Tibial nerve (tissue), 4 donors: ENCODE data around the gene LYPD3. TPM values are rescaled to one million over a fixed set of nuclear protein-coding genes. Genes with fewer than 3 reads are reported as not detected.
A peak's percentile ranks its signal among the peaks of the same experiment; 100 is the strongest.

Source experiments
- DNase-seq, 2 donors: peaks; one replicate each; pipeline ENCODE4 v3.0.0-alpha.2; 2019; ENCODE audit warnings: low spot score in 2 of 2
- H3K27ac ChIP-seq, 4 donors: fragments of 200-600 bp; sonication (generic) in 3 of 4; one replicate each; pipeline ENCODE4 v1.5.1; 2017 to 2019; ENCODE audit warnings: mild to moderate bottlenecking in 1 of 4
- H3K27me3 ChIP-seq, 2 donors: fragments of 200-600 bp; sonication (generic) in 1 of 2; one replicate each; pipeline versions ENCODE4 v1.5.1 to v1.6.0; 2017 to 2019
- H3K36me3 ChIP-seq, 3 donors: fragments of 200-600 bp; sonication (generic); one replicate each; pipeline ENCODE4 v1.5.1; 2018 to 2019
- H3K4me1 ChIP-seq, 4 donors: fragments of 200-600 bp; sonication (generic) in 3 of 4; one replicate each; pipeline ENCODE4 v1.5.1; 2017 to 2019
- H3K4me3 ChIP-seq, 4 donors: fragments of 200-600 bp; sonication (generic) in 3 of 4; one replicate each; pipeline ENCODE4 v1.5.1; 2017 to 2019; ENCODE audit warnings: mild to moderate bottlenecking in 1 of 4, moderate library complexity in 1 of 4
- H3K9me3 ChIP-seq, 4 donors: fragments of 200-600 bp; sonication (generic) in 3 of 4; one replicate each; pipeline ENCODE4 v1.5.1; 2017 to 2019
- CTCF ChIP-seq, 5 experiments: fragments of 200-600 bp in 3 of 5; fragments of 450-650 bp in 2 of 5; sonication (generic) in 3 of 5; IDR thresholded peaks; one replicate each; pipeline ENCODE4 v1.5.1; 2016 to 2019; ENCODE audit warnings: antibody characterized with exemption in 5 of 5, mild to moderate bottlenecking in 3 of 5, moderate library complexity in 2 of 5
- EP300 ChIP-seq, 2 donors: sonication (generic); formaldehyde crosslinking; IDR thresholded peaks; one replicate each; pipeline ENCODE4 v1.6.1; 2017; ENCODE audit warnings: antibody characterized with exemption in 2 of 2, mild to moderate bottlenecking in 1 of 2
- POLR2A ChIP-seq, 2 donors: fragments of 450-650 bp; IDR thresholded peaks; one replicate each; pipeline ENCODE4 v1.6.1; 2017; ENCODE audit warnings: antibody characterized with exemption in 2 of 2, mild to moderate bottlenecking in 2 of 2, moderate library complexity in 2 of 2
- WGBS, 2 donors: methylation state at CpG; one replicate each; pipeline ENCODE4 v1.1.5; 2018; 5-methylcytosine and 5-hydroxymethylcytosine counted together
- total RNA-seq, 4 donors: library from RNA; depleted of rRNA; stranded (reverse); fragments of >200 nt; gene quantifications; one replicate each; pipeline ENCODE4 v1.1.0, GENCODE V29; 2016

The LYPD3 gene
- total RNA-seq, 4 donors from 2014 or later = 0.42 to 0.44 TPM; not detected in 2

DNA sequence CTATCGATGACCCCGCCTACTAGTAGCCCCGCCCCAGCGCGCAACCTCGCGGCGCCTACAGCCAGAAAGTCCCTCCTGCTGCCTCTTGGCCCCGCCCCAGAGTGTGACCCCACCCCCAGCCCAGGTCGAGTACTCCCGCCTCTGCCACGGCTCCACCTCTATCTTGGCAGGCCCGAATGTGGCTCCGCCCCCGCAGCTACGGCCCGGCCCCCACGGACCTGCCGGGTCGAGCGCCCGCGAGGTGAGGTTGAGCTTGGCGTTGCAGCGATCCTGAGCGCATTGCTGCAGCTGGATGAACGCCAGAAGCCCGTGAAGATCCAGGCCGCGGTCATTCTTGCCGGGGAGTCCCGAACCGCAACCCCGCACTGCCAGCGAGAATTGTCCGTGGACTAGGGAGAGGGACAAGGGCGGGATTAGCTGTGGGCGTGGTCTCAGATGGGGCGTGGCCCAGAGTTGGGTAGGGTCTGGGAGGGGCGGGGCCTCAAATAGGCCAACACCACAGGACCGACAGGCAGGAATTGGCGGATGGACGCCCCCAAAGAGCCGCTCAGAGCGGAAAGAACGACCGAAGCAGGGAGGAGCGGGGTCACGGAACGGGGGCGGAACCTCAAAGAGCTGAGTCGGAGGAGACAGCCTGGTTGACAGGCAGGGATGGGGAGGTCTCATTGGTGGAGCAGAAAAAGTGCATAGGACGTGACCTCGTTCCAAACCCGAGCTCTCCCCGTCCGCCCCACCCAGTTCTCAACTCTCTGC, 1.9 kb downstream of the LYPD3 start:
- H3K4me3 ChIP-seq = peak overlapping the region; percentile 50 to 80 (median 64)
- no peaks in the 10 kb centered on the region for H3K27me3 ChIP-seq
- H3K36me3 ChIP-seq = peaks cover 0 to 8% (median 0%) of the 10 kb centered on the region in 3 donors
- peak overlapping the region; percentile 84 to 98 (median 92) for H3K27ac ChIP-seq
- H3K9me3 ChIP-seq = no peaks in the 10 kb centered on the region
- peaks cover 0 to 22% (median 6%) of the 10 kb centered on the region in 4 donors for H3K4me1 ChIP-seq
- TF ChIP-seq CTCF (IDR thresholded peaks at IDR 0.05) (peak in 1 of 5 experiments; percentile 14), POLR2A (IDR thresholded peaks at IDR 0.05) (peak; percentile 9 to 70), EP300 (IDR thresholded peaks at IDR 0.05) (peak in 1 of 2 donors; percentile 82)
- 0% methylated on average over 24 to 42 of the region's 57 CpGs for WGBS, 2 donors
- peak; percentile 96 to 99 for DNase-seq

GRCh38 chr19:43462785-43463380, 2.5 kb downstream of the LYPD3 start:
- TF ChIP-seq CTCF (IDR thresholded peaks at IDR 0.05) (no peak), POLR2A (IDR thresholded peaks at IDR 0.05) (no peak), EP300 (IDR thresholded peaks at IDR 0.05) (no peak)
- Histone ChIP-seq H3K4me3 (peak overlapping the region; percentile 50 to 80 (median 64)), H3K4me1 (peaks cover 0 to 22% (median 6%) of the 10 kb centered on the region in 4 donors), H3K9me3 (no peaks in the 10 kb centered on the region), H3K27me3 (no peaks in the 10 kb centered on the region), H3K27ac (peak overlapping the region; percentile 84 to 98 (median 92)), H3K36me3 (peaks cover 0 to 8% (median 0%) of the 10 kb centered on the region in 3 donors)
- 13% methylated on average over 17 to 33 of the region's 33 CpGs for WGBS, 2 donors
- no peak for DNase-seq

DNA sequence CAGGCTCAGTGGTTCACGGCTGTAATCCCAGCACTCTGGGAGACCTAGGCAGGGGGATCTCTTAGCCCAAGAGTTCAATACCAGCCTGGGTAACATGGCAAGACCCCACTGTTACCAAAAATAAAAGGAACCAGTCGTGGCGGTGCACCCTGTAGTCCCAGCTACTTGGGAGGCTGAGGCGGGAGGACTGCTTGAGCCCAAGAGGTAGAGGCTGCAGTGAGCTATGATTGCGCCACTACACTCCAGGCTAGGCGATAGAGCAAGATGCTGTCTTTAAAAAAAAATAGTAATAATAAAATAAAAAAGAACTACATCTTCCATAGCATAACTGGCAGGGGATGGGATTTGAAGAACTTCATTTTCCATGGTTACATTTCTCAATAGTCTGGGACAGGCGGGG, 3.0 kb downstream of the LYPD3 start:
- no peak for TF ChIP-seq CTCF (IDR thresholded peaks at IDR 0.05)
- TF ChIP-seq EP300 (IDR thresholded peaks at IDR 0.05) = no peak
- no peak for TF ChIP-seq POLR2A (IDR thresholded peaks at IDR 0.05)
- Histone ChIP-seq H3K9me3 (no peaks in the 10 kb centered on the region), H3K4me3 (no peak overlapping the region), H3K36me3 (peaks cover 0 to 8% (median 0%) of the 10 kb centered on the region in 3 donors), H3K27ac (peak overlapping the region in 1 of 4 donors; percentile 88), H3K4me1 (peaks cover 0 to 22% (median 6%) of the 10 kb centered on the region in 4 donors), H3K27me3 (no peaks in the 10 kb centered on the region)
- 91 to 92% methylated on average over 7 of the region's 7 CpGs for WGBS, 2 donors
- no peak for DNase-seq

DNA sequence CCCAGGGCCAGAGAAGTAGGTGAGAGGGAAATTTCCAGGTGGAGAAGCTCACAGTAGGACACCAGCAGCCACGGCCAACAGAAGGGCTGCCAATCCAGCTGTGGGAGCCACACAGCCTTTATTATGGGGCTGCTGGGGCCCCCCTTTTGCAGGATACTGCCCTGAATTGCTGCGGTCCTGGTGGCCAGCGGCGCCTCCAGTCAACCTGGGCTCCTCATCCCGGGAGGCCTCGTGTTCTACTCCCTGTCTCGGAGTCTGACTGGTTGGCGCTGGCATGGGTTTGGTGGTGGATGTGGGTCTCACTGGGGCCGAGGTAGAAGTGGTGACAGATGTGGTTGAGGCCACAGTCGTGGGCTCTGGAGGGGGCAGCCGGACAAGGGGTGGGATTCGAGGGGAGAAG, 4.1 kb downstream of the LYPD3 start:
- WGBS, 2 donors = 89 to 91% methylated on average over 10 to 12 of the region's 12 CpGs
- no peak for DNase-seq
- H3K36me3 ChIP-seq = peaks cover 0 to 8% (median 0%) of the 10 kb centered on the region in 3 donors
- no peak for TF ChIP-seq POLR2A (IDR thresholded peaks at IDR 0.05)
- no peak for TF ChIP-seq EP300 (IDR thresholded peaks at IDR 0.05)
- TF ChIP-seq CTCF (IDR thresholded peaks at IDR 0.05) = no peak
- no peak overlapping the region for H3K27ac ChIP-seq
- H3K27me3 ChIP-seq = no peaks in the 10 kb centered on the region
- peaks cover 0 to 22% (median 6%) of the 10 kb centered on the region in 4 donors for H3K4me1 ChIP-seq
- no peak overlapping the region for H3K4me3 ChIP-seq
- H3K9me3 ChIP-seq = no peaks in the 10 kb centered on the region
